Spleen (tissue), 11 donors: ENCODE results near the gene FUCA1. TPM values are rescaled to one million over a fixed set of nuclear protein-coding genes. Genes with fewer than 3 reads are reported as not detected.
A peak's percentile ranks its signal among the peaks of the same experiment; 100 is the strongest.

Source experiments
- DNase-seq: peaks from one replicate; pipeline ENCODE4 v3.0.0-alpha.2; 2020
- H3K27ac ChIP-seq, 8 donors: fragments of 200-600 bp; sonication (generic) in 7 of 8; 1 replicate in 4 of 8; 2 replicates in 4 of 8; pipeline versions ENCODE4 v1.5.0 to v1.8.0; 2016 to 2021; ENCODE audit warnings: inconsistent platforms in 4 of 8, mild to moderate bottlenecking in 4 of 8, moderate library complexity in 1 of 8
- H3K27me3 ChIP-seq, 7 donors: fragments of 200-600 bp; sonication (generic) in 6 of 7; replicated peaks in 1 of 7; 1 replicate in 4 of 7; 2 replicates in 3 of 7; pipeline versions ENCODE4 v1.5.0 to v1.8.0; 2016 to 2021; ENCODE audit warnings: inconsistent platforms in 3 of 7, mild to moderate bottlenecking in 1 of 7
- H3K36me3 ChIP-seq, 6 donors: fragments of 200-600 bp; sonication (generic) in 5 of 6; 1 replicate in 4 of 6; 2 replicates in 2 of 6; pipeline versions ENCODE4 v1.5.0 to v1.8.0; 2016 to 2021; ENCODE audit warnings: inconsistent platforms in 2 of 6
- H3K4me1 ChIP-seq, 6 donors: fragments of 200-600 bp; sonication (generic) in 5 of 6; 1 replicate in 3 of 6; 2 replicates in 3 of 6; pipeline versions ENCODE4 v1.5.0 to v1.8.0; 2016 to 2021; ENCODE audit warnings: inconsistent platforms in 3 of 6
- H3K4me3 ChIP-seq, 8 donors: fragments of 200-600 bp; sonication (generic) in 7 of 8; 1 replicate in 4 of 8; 2 replicates in 4 of 8; pipeline versions ENCODE4 v1.5.0 to v1.8.0; 2016 to 2021; ENCODE audit warnings: inconsistent platforms in 4 of 8, mild to moderate bottlenecking in 4 of 8, moderate library complexity in 2 of 8
- H3K9me3 ChIP-seq, 8 donors: fragments of 200-600 bp; sonication (generic) in 7 of 8; 1 replicate in 4 of 8; 2 replicates in 4 of 8; pipeline versions ENCODE4 v1.5.0 to v1.8.0; 2016 to 2021; ENCODE audit warnings: inconsistent platforms in 4 of 8
- CTCF ChIP-seq, 11 experiments: fragments of 200-600 bp in 7 of 11; fragments of 450-650 bp in 4 of 11; sonication (generic) in 4 of 11; IDR thresholded peaks in 8 of 11; conservative IDR thresholded peaks in 3 of 11; 1 replicate in 7 of 11; 2 replicates in 4 of 11; pipeline versions ENCODE4 v1.4.0 to v1.8.0; 2016 to 2021; ENCODE audit warnings: antibody characterized with exemption in 11 of 11, inconsistent platforms in 4 of 11, mild to moderate bottlenecking in 1 of 11
- POLR2A ChIP-seq, 3 donors: fragments of 450-650 bp; IDR thresholded peaks; one replicate each; pipeline ENCODE4 v1.5.1; 2017; ENCODE audit warnings: antibody characterized with exemption in 3 of 3, mild to moderate bottlenecking in 1 of 3
- POLR2AphosphoS5 ChIP-seq, 3 donors: sonication (generic); formaldehyde crosslinking; IDR thresholded peaks; one replicate each; pipeline ENCODE4 v1.5.1; 2017; ENCODE audit warnings: antibody characterized with exemption in 3 of 3
- WGBS, 5 donors: extraction: QIAGEN DNeasy Blood & Tissue Kit in 3 of 5; methylation state at CpG; one replicate each; pipeline versions ENCODE4 v1.1.5 to v1.1.7; 2013 to 2018; 5-methylcytosine and 5-hydroxymethylcytosine counted together
- intact Hi-C: fragments of 100-400 bp; cut with DNase I; formaldehyde crosslinking; loops from one replicate; pipeline ENCODE4 v1.15.0; 2023; ENCODE audit warnings: low total_unique reads
- polyA plus RNA-seq, 3 donors: library from polyadenylated mRNA; stranded (reverse); fragments of 200-250 nt; gene quantifications; one replicate each; pipeline ENCODE4 v1.2.1, GENCODE V29; 2013
- total RNA-seq, 7 donors: library from RNA; depleted of rRNA in 3 of 7; stranded (reverse); fragments of >200 nt in 3 of 7; fragmentation: NEBNext Ultra II Directional in 4 of 7; extraction: Animal tissue kit (Norgen Biotek cat#: 25700) in 4 of 7; gene quantifications; one replicate each; pipeline versions ENCODE4 v1.1.0 to v1.2.1, GENCODE V29; 2016 to 2021
- donor health status: healthy with polysubstance abuse.
- donor health status: DM: no; HTN: no; CAD: no; lungs with moderate emphysema.
- donor health status: DM: no; HTN: no; CAD: no.
- donor health status: Bipolar disorder and iron deficiency.
- donor health status: healthy.
- donor health status: DM: no; HTN: no; CAD: no.
- donor health status: DM: yes; HTN: yes; CAD: no.

The FUCA1 gene
- total and polyA plus RNA-seq, 10 donors, result 36.3 to 106 (median 66.2) TPM

DNA sequence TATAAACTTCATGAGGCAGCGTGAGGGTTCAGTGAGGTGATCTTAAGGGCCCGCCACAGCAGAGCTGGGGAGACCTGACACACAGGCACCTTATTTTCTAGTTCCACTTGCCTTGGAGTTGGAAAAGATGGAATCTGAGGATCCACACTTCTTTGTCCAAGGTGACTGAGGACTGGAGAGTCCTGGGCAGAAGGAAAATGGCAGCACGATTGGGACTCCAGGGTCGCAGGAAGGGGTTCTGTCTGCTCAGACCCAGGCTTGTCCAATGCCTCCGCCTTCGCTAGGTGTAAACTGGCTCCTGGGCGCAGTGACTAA lies 68.9 kb downstream of the FUCA1 start:
- Histone ChIP-seq H3K36me3 (peaks cover 0 to 66% (median 40%) of the 10 kb centered on the region in 6 donors), H3K4me3 (peak overlapping the region in 6 of 8 donors; percentile 75 to 98 (median 84)), H3K9me3 (no peaks in the 10 kb centered on the region), H3K27ac (peak overlapping the region; percentile 82 to 97 (median 94)), H3K4me1 (peaks cover 5 to 78% (median 44%) of the 10 kb centered on the region in 6 donors), H3K27me3 (no peaks in the 10 kb centered on the region)
- DNase-seq, result no peak
- WGBS, 5 donors, result 60 to 78% (median 63%) methylated on average over 7 of the region's 7 CpGs
- TF ChIP-seq POLR2AphosphoS5 (IDR thresholded peaks at IDR 0.05) (no peak), POLR2A (IDR thresholded peaks at IDR 0.05) (no peak), CTCF (IDR thresholded peaks at IDR 0.05 in 8 of 11, conservative IDR thresholded peaks at IDR 0.05 in 3 of 11) (no peak)
- intact Hi-C loops, result no loop called here

DNA sequence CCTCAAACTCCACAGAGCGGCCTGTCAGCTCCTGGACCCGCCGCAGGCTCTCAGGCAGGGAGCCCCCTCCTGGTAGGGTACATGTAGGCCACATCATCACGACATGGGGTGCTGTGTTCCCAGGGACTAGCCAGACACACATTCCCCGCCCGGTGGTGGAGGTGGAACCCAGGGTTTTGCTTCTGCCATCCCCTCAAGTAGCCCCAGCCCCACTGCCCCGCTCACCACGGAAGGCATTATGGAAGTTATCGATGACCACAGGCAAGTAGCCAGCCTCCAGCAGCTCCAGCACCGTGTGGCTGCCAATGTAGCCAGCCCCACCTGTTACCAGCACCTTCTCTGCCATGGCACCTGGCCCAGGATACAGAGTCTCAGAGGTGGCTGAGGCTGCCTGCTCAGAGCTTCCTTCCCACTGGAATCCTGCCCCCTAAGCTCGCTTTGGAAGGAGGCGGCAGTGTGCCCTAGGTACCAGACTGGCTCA lies 69.4 kb downstream of the FUCA1 start:
- Histone ChIP-seq H3K36me3 (peaks cover 0 to 66% (median 42%) of the 10 kb centered on the region in 6 donors), H3K9me3 (no peaks in the 10 kb centered on the region), H3K27ac (peak overlapping the region in 7 of 8 donors; percentile 90 to 97 (median 95)), H3K4me3 (peak overlapping the region in 3 of 8 donors; percentile 81 to 98 (median 87)), H3K27me3 (no peaks in the 10 kb centered on the region), H3K4me1 (peaks cover 5 to 78% (median 45%) of the 10 kb centered on the region in 6 donors)
- intact Hi-C loops, result no loop called here
- peak in 1 of 3 donors; percentile 35 for TF ChIP-seq POLR2AphosphoS5 (IDR thresholded peaks at IDR 0.05)
- no peak for TF ChIP-seq CTCF (IDR thresholded peaks at IDR 0.05 in 8 of 11, conservative IDR thresholded peaks at IDR 0.05 in 3 of 11)
- DNase-seq, result peak; percentile 78
- WGBS, 5 donors, result 82 to 95% (median 88%) methylated on average over 6 to 12 of the region's 12 CpGs

GRCh38 chr1:23797478-23798448 lies 70.3 kb downstream of the FUCA1 start:
- peaks cover 0 to 66% (median 47%) of the 10 kb centered on the region in 6 donors for H3K36me3 ChIP-seq
- peak in 2 of 3 donors; percentile 6 to 14 for TF ChIP-seq POLR2AphosphoS5 (IDR thresholded peaks at IDR 0.05)
- TF ChIP-seq CTCF (IDR thresholded peaks at IDR 0.05 in 8 of 11, conservative IDR thresholded peaks at IDR 0.05 in 3 of 11), result no peak
- TF ChIP-seq POLR2A (IDR thresholded peaks at IDR 0.05), result no peak
- intact Hi-C loops, result no loop called here

More at GRCh38 chr1:23797478-23798448, 70.3 kb downstream of the FUCA1 start:
- WGBS, 5 donors, result 79 to 90% (median 89%) methylated on average over 19 to 20 of the region's 20 CpGs
- peak; percentile 69 for DNase-seq
- no peak overlapping the region for H3K4me3 ChIP-seq
- peak overlapping the region in 4 of 8 donors; percentile 94 to 97 (median 96) for H3K27ac ChIP-seq
- no peaks in the 10 kb centered on the region for H3K27me3 ChIP-seq
- no peaks in the 10 kb centered on the region for H3K9me3 ChIP-seq
- H3K4me1 ChIP-seq, result peaks cover 5 to 87% (median 51%) of the 10 kb centered on the region in 6 donors
